ENCODE data around the gene SLC2A9. TPM values are rescaled to one million over a fixed set of nuclear protein-coding genes. Genes with fewer than 3 reads are reported as not detected.
"Not testable (repeated sequence)": the region's sequence is repeated elsewhere in the genome, so short reads cannot be mapped to it uniquely, and the experiment has no call there.

Gene SLC2A9
- total RNA-seq, 1 donor from 2014 or later = 2.4 TPM

DNA sequence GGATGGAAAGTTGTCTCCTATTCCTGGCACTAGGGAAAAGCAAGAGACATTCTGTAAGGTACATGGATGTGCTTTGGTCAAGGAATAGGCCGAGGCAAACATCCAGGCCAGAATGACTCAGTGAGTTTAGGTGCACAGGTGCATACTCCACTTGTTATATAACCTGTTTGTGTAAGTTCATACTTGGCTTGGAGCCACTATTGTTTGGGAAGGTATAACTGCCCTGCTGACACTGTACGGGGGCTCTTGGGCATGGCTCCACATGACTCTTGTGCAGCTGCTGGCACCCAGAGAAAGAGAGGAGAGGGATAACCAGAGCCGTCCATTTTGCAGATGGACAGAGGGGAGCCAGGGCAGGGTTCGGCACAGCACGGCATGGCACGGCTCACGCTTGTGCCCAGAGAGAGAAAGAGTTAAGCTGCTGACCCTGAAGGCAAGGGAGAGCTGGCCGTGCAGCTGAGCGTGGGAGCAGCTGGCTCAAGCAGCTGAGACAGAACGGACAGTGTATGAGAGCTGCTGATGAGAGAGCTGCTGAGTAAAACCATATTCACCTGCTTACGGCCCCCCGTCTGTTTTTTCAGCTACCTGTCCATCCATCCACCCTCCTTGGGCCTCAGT is 98.0 kb downstream of the SLC2A9 start:
- H3K4me1 Mint-ChIP-seq = no peaks in the 10 kb centered on the region
- H3K27me3 Mint-ChIP-seq = no peaks in the 10 kb centered on the region
- no peak for DNase-seq
- no peak overlapping the region for H3K27ac Mint-ChIP-seq
- H3K36me3 Mint-ChIP-seq (ENCODE audit: low read depth) = no peaks in the 10 kb centered on the region
- intact Hi-C loops (cut with micrococcal nuclease) = no loop called here
- H3K4me3 Mint-ChIP-seq = no peak overlapping the region
- H3K9me3 Mint-ChIP-seq = no peaks in the 10 kb centered on the region

DNA sequence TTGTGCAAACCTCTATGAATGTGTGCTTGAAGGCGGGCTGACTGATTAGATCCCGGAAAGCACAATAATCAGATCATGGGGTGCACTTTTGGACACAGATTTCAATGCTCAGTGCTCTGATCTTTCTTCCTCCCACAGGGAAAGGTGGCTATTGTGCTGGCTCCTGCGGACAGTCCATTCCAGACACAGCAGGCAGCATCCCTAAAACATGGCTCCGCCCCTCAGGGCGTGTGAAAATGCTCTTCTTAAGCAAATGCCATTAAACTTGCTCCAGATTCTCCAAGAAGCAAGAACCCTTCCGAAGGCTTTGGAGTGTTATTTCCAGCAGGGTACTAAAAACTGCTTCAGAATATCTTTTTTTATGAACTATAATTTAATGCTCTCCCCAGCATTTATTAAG is 100.0 kb downstream of the SLC2A9 start:
- no peak for DNase-seq
- no peak overlapping the region for H3K4me3 Mint-ChIP-seq
- H3K27ac Mint-ChIP-seq = no peak overlapping the region
- no peaks in the 10 kb centered on the region for H3K9me3 Mint-ChIP-seq
- H3K27me3 Mint-ChIP-seq = no peaks in the 10 kb centered on the region
- H3K36me3 Mint-ChIP-seq (ENCODE audit: low read depth) = no peaks in the 10 kb centered on the region
- intact Hi-C loops (cut with micrococcal nuclease) = no loop called here
- H3K4me1 Mint-ChIP-seq = no peaks in the 10 kb centered on the region

- Mint-ChIP-seq H3K4me3 (no peak overlapping the region), H3K36me3 (ENCODE audit: low read depth) (no peaks in the 10 kb centered on the region), H3K27me3 (no peaks in the 10 kb centered on the region), H3K4me1 (no peaks in the 10 kb centered on the region), H3K27ac (no peak overlapping the region), H3K9me3 (no peaks in the 10 kb centered on the region)
- intact Hi-C loops (cut with micrococcal nuclease) = no loop called here
- no peak for DNase-seq
Measured at GRCh38 chr4:9920029-9920428, 101.3 kb downstream of the SLC2A9 start.

- intact Hi-C loops (cut with micrococcal nuclease) = no loop called here
- Mint-ChIP-seq H3K27ac (no peak overlapping the region), H3K9me3 (no peaks in the 10 kb centered on the region), H3K27me3 (no peaks in the 10 kb centered on the region), H3K4me3 (no peak overlapping the region), H3K36me3 (ENCODE audit: low read depth) (no peaks in the 10 kb centered on the region), H3K4me1 (no peaks in the 10 kb centered on the region)
- no peak for DNase-seq
Measured at GRCh38 chr4:9919047-9919446, 102.2 kb downstream of the SLC2A9 start.

DNA sequence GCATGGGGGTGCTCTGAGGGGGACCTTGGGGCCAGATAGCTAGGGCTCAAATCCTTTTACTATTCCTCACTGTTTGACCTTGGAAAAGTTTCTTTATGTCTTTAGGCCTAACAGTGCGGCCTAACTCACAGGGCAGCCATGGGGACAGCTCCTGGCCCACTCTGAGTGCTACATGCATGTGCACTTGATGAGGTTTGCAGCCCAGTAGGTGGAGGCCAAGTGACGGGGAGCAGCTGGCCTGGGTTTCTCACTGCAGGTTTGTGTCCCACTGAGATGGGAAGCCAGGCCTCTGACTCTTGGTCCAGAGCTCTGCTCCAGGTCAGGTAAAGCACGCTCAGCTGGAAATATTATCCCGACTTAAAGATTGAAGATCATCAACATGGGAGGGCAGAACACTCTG is 102.8 kb downstream of the SLC2A9 start:
- no peaks in the 10 kb centered on the region for H3K4me1 Mint-ChIP-seq
- no peak overlapping the region for H3K4me3 Mint-ChIP-seq
- H3K9me3 Mint-ChIP-seq = no peaks in the 10 kb centered on the region
- no peaks in the 10 kb centered on the region for H3K36me3 Mint-ChIP-seq (ENCODE audit: low read depth)
- H3K27me3 Mint-ChIP-seq = no peaks in the 10 kb centered on the region
- H3K27ac Mint-ChIP-seq = no peak overlapping the region
- intact Hi-C loops (cut with micrococcal nuclease) = no loop called here
- DNase-seq = no peak

- intact Hi-C loops (cut with micrococcal nuclease) = no loop called here
- H3K9me3 Mint-ChIP-seq = no peaks in the 10 kb centered on the region
- H3K27ac Mint-ChIP-seq = no peak overlapping the region
Measured at GRCh38 chr4:9916937-9917336, 104.4 kb downstream of the SLC2A9 start.

GRCh38 chr4:9916346-9916745 is 105.0 kb downstream of the SLC2A9 start:
- H3K4me3 Mint-ChIP-seq = no peak overlapping the region
- no peaks in the 10 kb centered on the region for H3K27me3 Mint-ChIP-seq
- no peaks in the 10 kb centered on the region for H3K36me3 Mint-ChIP-seq (ENCODE audit: low read depth)
- H3K27ac Mint-ChIP-seq = no peak overlapping the region
- no peaks in the 10 kb centered on the region for H3K4me1 Mint-ChIP-seq
- no peaks in the 10 kb centered on the region for H3K9me3 Mint-ChIP-seq
- DNase-seq = no peak
- intact Hi-C loops (cut with micrococcal nuclease) = no loop called here

More at GRCh38 chr4:9916937-9917336, 104.4 kb downstream of the SLC2A9 start:
- Mint-ChIP-seq H3K36me3 (ENCODE audit: low read depth) (no peaks in the 10 kb centered on the region), H3K4me3 (no peak overlapping the region), H3K27me3 (no peaks in the 10 kb centered on the region), H3K4me1 (no peaks in the 10 kb centered on the region)
- DNase-seq = no peak

- Mint-ChIP-seq H3K36me3 (ENCODE audit: low read depth) (no peaks in the 10 kb centered on the region), H3K4me3 (no peak overlapping the region), H3K27ac (no peak overlapping the region), H3K27me3 (no peaks in the 10 kb centered on the region), H3K4me1 (no peaks in the 10 kb centered on the region), H3K9me3 (no peaks in the 10 kb centered on the region)
- no peak for DNase-seq
- intact Hi-C loops (cut with micrococcal nuclease) = no loop called here
Measured at GRCh38 chr4:9913846-9914245, 107.5 kb downstream of the SLC2A9 start.

GRCh38 chr4:9906996-9907395 is 114.3 kb downstream of the SLC2A9 start:
- Mint-ChIP-seq H3K4me1 (peaks cover 5% of the 10 kb centered on the region), H3K9me3 (no peaks in the 10 kb centered on the region), H3K27ac (no peak overlapping the region), H3K27me3 (no peaks in the 10 kb centered on the region), H3K4me3 (no peak overlapping the region), H3K36me3 (ENCODE audit: low read depth) (no peaks in the 10 kb centered on the region)
- DNase-seq = no peak
- intact Hi-C loops (cut with micrococcal nuclease) = loop anchor here (10.0 kb wide), 1 partner anchor 108 kb away; no protein-coding TSS in a partner anchor

GRCh38 chr4:9904976-9905587 is 116.2 kb downstream of the SLC2A9 start:
- no peaks in the 10 kb centered on the region for H3K27me3 Mint-ChIP-seq
- peaks cover 5% of the 10 kb centered on the region for H3K4me1 Mint-ChIP-seq
- intact Hi-C loops (cut with micrococcal nuclease) = loop anchor here (10.0 kb wide), 1 partner anchor 110 kb away; no protein-coding TSS in a partner anchor
- H3K4me3 Mint-ChIP-seq = no peak overlapping the region
- no peaks in the 10 kb centered on the region for H3K9me3 Mint-ChIP-seq
- DNase-seq = no peak
- no peaks in the 10 kb centered on the region for H3K36me3 Mint-ChIP-seq (ENCODE audit: low read depth)
- H3K27ac Mint-ChIP-seq = no peak overlapping the region

DNA sequence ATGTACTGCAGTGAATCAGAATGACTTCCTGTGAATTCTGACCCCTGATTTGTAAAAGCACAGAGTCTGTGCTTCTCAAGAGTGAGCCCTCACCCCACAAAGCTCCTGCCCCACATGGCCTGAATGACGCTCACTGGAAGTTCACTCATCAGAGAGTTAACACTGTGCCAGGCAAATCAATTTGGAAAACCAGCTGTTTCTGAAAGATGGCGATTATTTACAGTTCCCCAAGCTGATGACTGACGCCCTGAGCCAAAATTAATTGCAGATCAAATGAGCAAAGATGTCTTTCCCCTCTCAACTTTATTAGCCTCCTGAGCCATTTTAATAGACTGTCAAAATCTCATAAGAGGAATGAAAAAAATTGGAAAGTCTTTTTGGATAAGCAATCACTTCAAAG is 118.0 kb downstream of the SLC2A9 start:
- no peaks in the 10 kb centered on the region for H3K36me3 Mint-ChIP-seq (ENCODE audit: low read depth)
- no peak for DNase-seq
- intact Hi-C loops (cut with micrococcal nuclease) = loop anchor here (10.0 kb wide), 1 partner anchor 111 kb away; no protein-coding TSS in a partner anchor
- H3K4me1 Mint-ChIP-seq = peaks cover 5% of the 10 kb centered on the region
- no peak overlapping the region for H3K4me3 Mint-ChIP-seq
- peaks cover 4% of the 10 kb centered on the region for H3K27me3 Mint-ChIP-seq
- no peak overlapping the region for H3K27ac Mint-ChIP-seq
- no peaks in the 10 kb centered on the region for H3K9me3 Mint-ChIP-seq

- Mint-ChIP-seq H3K4me3 (no peak overlapping the region), H3K4me1 (peaks cover 5% of the 10 kb centered on the region), H3K36me3 (ENCODE audit: low read depth) (no peaks in the 10 kb centered on the region), H3K27me3 (peaks cover 6% of the 10 kb centered on the region), H3K9me3 (no peaks in the 10 kb centered on the region), H3K27ac (no peak overlapping the region)
- intact Hi-C loops (cut with micrococcal nuclease) = loop anchor here (10.0 kb wide), 1 partner anchor 114 kb away; no protein-coding TSS in a partner anchor
- DNase-seq = no peak
Measured at GRCh38 chr4:9901257-9901656, 120.0 kb downstream of the SLC2A9 start.

GRCh38 chr4:9900633-9901032 is 120.7 kb downstream of the SLC2A9 start:
- H3K9me3 Mint-ChIP-seq, H3K27me3 Mint-ChIP-seq, H3K4me3 Mint-ChIP-seq: not testable (repeated sequence)

DNA sequence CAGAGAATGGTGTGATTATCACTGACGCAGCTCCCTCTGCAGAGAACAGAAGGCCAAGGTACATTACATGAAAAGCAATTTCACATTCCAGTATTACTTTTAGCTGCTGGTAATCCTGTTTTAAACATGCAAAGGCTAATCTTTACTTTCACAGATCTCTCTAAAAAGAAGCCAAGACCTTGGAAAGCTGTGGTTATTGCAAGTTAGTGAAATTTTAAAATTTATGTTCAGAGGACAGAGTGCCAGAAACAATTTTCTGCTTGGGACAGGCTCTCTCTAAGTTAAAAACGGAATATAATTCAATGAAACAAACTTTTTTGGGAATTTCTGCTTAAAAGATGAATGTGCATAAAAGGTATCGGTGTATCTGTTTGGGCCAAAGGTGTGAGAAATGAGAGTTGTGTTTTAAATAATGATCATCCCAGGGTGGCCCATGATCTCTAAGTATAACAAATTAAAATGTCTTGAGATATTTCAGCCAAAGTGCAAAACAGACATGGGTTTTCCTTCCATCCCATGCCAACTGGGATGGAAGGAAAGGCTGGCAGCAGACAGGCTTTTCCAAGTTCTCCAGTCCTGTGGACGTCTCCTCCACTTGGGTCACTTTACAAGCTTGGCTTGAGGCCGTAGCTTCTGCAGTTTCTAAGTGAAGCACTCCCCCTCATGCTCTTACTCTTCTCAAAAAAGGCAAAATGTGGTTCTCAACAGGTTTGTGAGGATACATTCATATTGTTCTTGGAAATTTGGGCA is 121.8 kb downstream of the SLC2A9 start:
- no peaks in the 10 kb centered on the region for H3K9me3 Mint-ChIP-seq
- no peak overlapping the region for H3K27ac Mint-ChIP-seq
- DNase-seq = no peak
- peaks cover 6% of the 10 kb centered on the region for H3K27me3 Mint-ChIP-seq
- H3K36me3 Mint-ChIP-seq (ENCODE audit: low read depth) = no peaks in the 10 kb centered on the region
- intact Hi-C loops (cut with micrococcal nuclease) = loop anchor here (10.0 kb wide), 2 partner anchors 115 to 135 kb away; no protein-coding TSS in a partner anchor
- no peak overlapping the region for H3K4me3 Mint-ChIP-seq
- H3K4me1 Mint-ChIP-seq = no peaks in the 10 kb centered on the region

More at GRCh38 chr4:9900633-9901032, 120.7 kb downstream of the SLC2A9 start:
- H3K27ac Mint-ChIP-seq; H3K4me1 Mint-ChIP-seq; H3K36me3 Mint-ChIP-seq (ENCODE audit: low read depth); DNase-seq: not testable (repeated sequence)
- intact Hi-C loops (cut with micrococcal nuclease) = loop anchor here (10.0 kb wide), 1 partner anchor 114 kb away; no protein-coding TSS in a partner anchor
